HepG2 (cell line): ENCODE results near the gene SLCO2B1. TPM values are rescaled to one million over a fixed set of nuclear protein-coding genes. Genes with fewer than 3 reads are reported as not detected.

Source experiments
- ATAC-seq: fragments of 200-7000 bp; cut with Tn5 transposase; 3 replicates; pipeline ENCODE4 v1.9.1; 2020; ENCODE audit warnings: mild to moderate bottlenecking, moderate library complexity
- BruUV-seq: library from RNA; stranded (reverse); fragments of 400-500 nt; replicated peaks from 2 replicates; lab custom pipeline; 2021; lab: Mats Ljungman, UMichigan
- CTCF ChIA-PET: fragments of 300-600 bp; formaldehyde crosslinking; extraction: SDS; loops from one replicate; lab custom pipeline; 2021; ENCODE audit warnings: low total read pairs, inconsistent platforms, low intra/inter-chr PET ratio; lab: Yijun Ruan, JAX
- POLR2A ChIA-PET: fragments of 350-600 bp; sonication (Branson Sonifier 250); formaldehyde crosslinking; loops from one replicate; lab custom pipeline; 2020; ENCODE audit warnings: antibody characterized with exemption, inconsistent platforms; lab: Yijun Ruan, JAX
- DNase-seq: peaks from one replicate; pipeline ENCODE4 v3.0.0-alpha.2; 2015; ENCODE audit warnings: low spot score
- FAIRE-seq: peaks from 3 replicates; lab custom pipeline; 2011; peaks lifted over from hg19 to GRCh38; lab: Jason Lieb, UNC
- H2AFZ ChIP-seq: one replicate; pipeline ENCODE4 v1.6.1; 2011; ENCODE audit warnings: low read length, inconsistent platforms
- H3K27ac ChIP-seq: fragments of 300-600 bp; 3 replicates; pipeline ENCODE4 v1.8.0; 2011; ENCODE audit warnings: mixed run types, mild to moderate bottlenecking, mixed read lengths, low read length, inconsistent platforms; ENCODE audit not compliant: insufficient read depth; ENCODE audit errors: extremely low read length
- H3K27me3 ChIP-seq, 2 experiments: fragments of 200-600 bp in 1 of 2; 2 replicates in 1 of 2; 3 replicates in 1 of 2; pipeline versions ENCODE4 v1.6.0 to v1.8.0; 2011; ENCODE audit warnings: low read length in 2 of 2, mild to moderate bottlenecking in 2 of 2, moderate library complexity in 2 of 2, inconsistent platforms in 1 of 2; ENCODE audit not compliant: insufficient read depth in 2 of 2, control insufficient read depth in 1 of 2
- H3K36me3 ChIP-seq, 2 experiments: fragments of 200-600 bp in 1 of 2; replicated peaks in 1 of 2; 2 replicates in 1 of 2; 3 replicates in 1 of 2; pipeline versions ENCODE4 v1.5.1 to v1.8.0; 2011; ENCODE audit warnings: low read length in 2 of 2, inconsistent platforms in 1 of 2; ENCODE audit not compliant: insufficient read depth in 2 of 2, control insufficient read depth in 1 of 2
- H3K4me1 ChIP-seq: 2 replicates; pipeline ENCODE4 v1.5.1; 2012; ENCODE audit warnings: low read length, inconsistent platforms; ENCODE audit not compliant: insufficient read depth
- H3K4me2 ChIP-seq: 2 replicates; pipeline ENCODE4 v1.6.0; 2011; ENCODE audit warnings: low read depth, low read length, inconsistent platforms
- H3K4me3 ChIP-seq, 3 experiments: fragments of 200-600 bp in 1 of 3; sonication (generic), shearing (Covaris generic) in 1 of 3; replicated peaks in 1 of 3; 2 replicates each; pipeline ENCODE4 v1.5.1; 2011 to 2016; ENCODE audit warnings: low read length in 3 of 3, inconsistent platforms in 2 of 3, low read depth in 2 of 3, mild to moderate bottlenecking in 2 of 3, control low read depth in 1 of 3, mixed read lengths in 1 of 3; ENCODE audit not compliant: insufficient read depth in 1 of 3
- H3K79me2 ChIP-seq: one replicate; pipeline ENCODE4 v1.6.1; 2011; ENCODE audit warnings: low read length, inconsistent platforms; ENCODE audit not compliant: insufficient read depth
- H3K9ac ChIP-seq: 2 replicates; pipeline ENCODE4 v1.6.0; 2011; ENCODE audit warnings: mild to moderate bottlenecking, low read depth, low read length, inconsistent platforms; ENCODE audit not compliant: insufficient read depth
- H3K9me3 ChIP-seq: 2 replicates; pipeline ENCODE4 v1.5.1; 2012; ENCODE audit warnings: mild to moderate bottlenecking, low read length
- H4K20me1 ChIP-seq: 2 replicates; pipeline ENCODE4 v1.6.0; 2011; ENCODE audit warnings: inconsistent platforms, mild to moderate bottlenecking, low read length, moderate library complexity; ENCODE audit not compliant: insufficient read depth
- AGO2 ChIP-seq: fragments of 200-400 bp; formaldehyde crosslinking; optimal IDR thresholded peaks from 2 replicates; pipeline ENCODE3; 2017; ENCODE audit warnings: mild to moderate bottlenecking, low read depth, low read length, moderate library complexity
- GLI4 ChIP-seq: sonication (generic); formaldehyde crosslinking; IDR thresholded peaks from 2 replicates; pipeline ENCODE4 v1.5.1; 2020; ENCODE audit warnings: missing genetic modification reagents, mild to moderate bottlenecking, moderate library complexity, borderline replicate concordance
- GTF3A ChIP-seq: sonication (generic); formaldehyde crosslinking; conservative IDR thresholded peaks from 2 replicates; pipeline ENCODE4 v1.4.0; 2020; ENCODE audit warnings: mild to moderate bottlenecking, missing genetic modification reagents
- NONO ChIP-seq, 2 experiments: fragments of 450-650 bp in 1 of 2; sonication (generic) in 1 of 2; formaldehyde crosslinking in 1 of 2; IDR thresholded peaks in 1 of 2; conservative IDR thresholded peaks in 1 of 2; 2 replicates each; pipeline versions ENCODE4 v1.6.1 to v1.8.0; 2017 to 2022; ENCODE audit warnings: mild to moderate bottlenecking in 1 of 2, missing genetic modification reagents in 1 of 2, moderate library complexity in 1 of 2
- ZBTB38 ChIP-seq: sonication (generic); formaldehyde crosslinking; IDR thresholded peaks from 2 replicates; pipeline ENCODE4 v1.5.1; 2020; ENCODE audit warnings: mild to moderate bottlenecking, missing genetic modification reagents
- ZFY ChIP-seq: sonication (generic); formaldehyde crosslinking; IDR thresholded peaks from 2 replicates; pipeline ENCODE4 v1.4.0; 2020; ENCODE audit warnings: missing genetic modification reagents
- ZNF614 ChIP-seq: IDR thresholded peaks from 2 replicates; pipeline ENCODE4 v1.6.1; 2018; ENCODE audit warnings: missing biosample characterization, missing genetic modification reagents, inconsistent platforms, borderline replicate concordance
- ZNF674 ChIP-seq: sonication (generic); formaldehyde crosslinking; IDR thresholded peaks from 2 replicates; pipeline ENCODE4 v1.5.0; 2020; ENCODE audit warnings: low read depth, mild to moderate bottlenecking, missing genetic modification reagents
- WGBS: methylation state at CpG from one replicate; pipeline ENCODE4 v1.1.6; 2017; ENCODE audit warnings: low lambda C conversion rate; 5-methylcytosine and 5-hydroxymethylcytosine counted together
- in situ Hi-C: cut with HindIII; loops from 2 replicates; pipeline ENCODE4 v1.10.0; 2017; ENCODE audit warnings: low pct_unique_long_range_greater_than_20kb; ENCODE audit not compliant: extremely low pct_ligation_motif_present
- intact Hi-C: fragments of 100-400 bp; cut with micrococcal nuclease; formaldehyde crosslinking; loops from one replicate; pipeline ENCODE4 v1.10.0; 2022; ENCODE audit not compliant: unreplicated experiment
- polyA plus RNA-seq, 8 experiments: library from polyadenylated mRNA; depleted of rRNA in 3 of 8; stranded (reverse) in 7 of 8; unstranded in 1 of 8; fragments of >200 nt; fragmentation: Illumina TruSeq in 4 of 8; extraction: Trizol in 4 of 8; gene quantifications; 2 replicates each; pipeline versions ENCODE4 v1.2.1 to v1.2.3, GENCODE V29; 2011 to 2016; ENCODE audit warnings: low read depth in 4 of 8, missing spikeins in 1 of 8, mixed read lengths in 1 of 8; ENCODE audit not compliant: insufficient read depth in 1 of 8
- total RNA-seq, 5 experiments: library from RNA; depleted of rRNA; stranded (reverse); fragments of >200 nt; fragmentation: Illumina TruSeq; extraction: Trizol; gene quantifications; 2 replicates each; pipeline ENCODE4 v1.2.3, GENCODE V29; 2016; ENCODE audit warnings: low read depth in 1 of 5
- TF ChIP-seq, protein P1 (sequence below): sonication (generic); formaldehyde crosslinking; conservative IDR thresholded peaks from 2 replicates; pipeline ENCODE4 v1.8.0; 2022; ENCODE audit warnings: low read depth, missing genetic modification reagents
- TF ChIP-seq, protein P2 (sequence below): sonication (generic); formaldehyde crosslinking; IDR thresholded peaks from 2 replicates; pipeline ENCODE4 v1.4.0; 2020; ENCODE audit warnings: missing genetic modification reagents

The SLCO2B1 gene
- total and polyA plus RNA-seq, 2 of the 13 experiments (the other 11 are each of a cell fraction or from before 2014, with no cell fraction given), result 15.3 to 19.8 TPM

DNA sequence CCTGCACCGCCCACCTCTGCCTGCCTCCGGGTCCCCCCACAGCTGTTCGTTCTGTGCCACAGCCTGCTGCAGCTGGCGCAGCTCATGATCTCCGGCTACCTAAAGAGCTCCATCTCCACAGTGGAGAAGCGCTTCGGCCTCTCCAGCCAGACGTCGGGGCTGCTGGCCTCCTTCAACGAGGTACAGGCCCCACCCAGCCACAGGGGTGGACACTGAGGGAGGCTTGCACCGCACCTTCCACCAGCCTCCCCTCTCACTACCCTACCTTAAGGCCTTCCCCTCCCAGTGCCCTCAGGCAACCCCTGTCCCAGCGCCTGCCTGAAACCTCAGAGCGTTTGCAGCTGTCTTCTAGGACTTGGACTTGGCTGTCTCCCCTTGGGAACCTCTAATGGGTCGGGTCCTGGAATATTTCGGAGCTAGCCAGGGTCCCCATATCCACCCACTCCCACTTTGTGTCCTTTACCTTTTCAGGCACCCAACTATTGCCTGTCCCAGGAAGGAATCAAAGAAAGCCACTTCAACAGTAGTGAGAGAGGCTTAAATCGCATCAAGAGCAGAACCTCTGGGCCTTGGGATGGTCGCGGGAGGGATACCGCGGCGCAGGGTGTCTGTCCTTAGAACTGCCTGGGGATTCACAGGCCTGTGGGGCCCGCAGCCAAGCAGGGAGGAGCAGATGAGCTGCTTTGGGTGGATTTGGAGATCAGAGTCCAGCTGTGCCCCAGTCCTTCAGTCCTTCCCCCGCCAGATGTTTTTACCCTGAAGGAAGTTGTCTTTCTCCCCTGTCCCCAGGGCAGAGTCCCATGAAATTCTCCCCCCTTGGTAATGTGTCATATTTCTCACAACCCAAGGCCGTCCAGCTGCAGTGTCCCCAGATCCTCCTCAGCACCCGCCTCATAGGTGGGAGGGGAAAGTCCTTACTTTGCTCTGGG lies 13.3 kb downstream of the SLCO2B1 start (continued):
- TF ChIP-seq ZNF614 (CRISPR knock-in tag), result no peak
- no peak for TF ChIP-seq NONO (IDR thresholded peaks at IDR 0.05)
- TF ChIP-seq NONO (CRISPR knock-in tag; conservative IDR thresholded peaks at IDR 0.05), result peak; percentile 29
- TF ChIP-seq ZNF674 (CRISPR knock-in tag), result 0 out of 2 replicates have a peak, but pooled peaks have one; percentile 82
- TF ChIP-seq, protein P1, sequence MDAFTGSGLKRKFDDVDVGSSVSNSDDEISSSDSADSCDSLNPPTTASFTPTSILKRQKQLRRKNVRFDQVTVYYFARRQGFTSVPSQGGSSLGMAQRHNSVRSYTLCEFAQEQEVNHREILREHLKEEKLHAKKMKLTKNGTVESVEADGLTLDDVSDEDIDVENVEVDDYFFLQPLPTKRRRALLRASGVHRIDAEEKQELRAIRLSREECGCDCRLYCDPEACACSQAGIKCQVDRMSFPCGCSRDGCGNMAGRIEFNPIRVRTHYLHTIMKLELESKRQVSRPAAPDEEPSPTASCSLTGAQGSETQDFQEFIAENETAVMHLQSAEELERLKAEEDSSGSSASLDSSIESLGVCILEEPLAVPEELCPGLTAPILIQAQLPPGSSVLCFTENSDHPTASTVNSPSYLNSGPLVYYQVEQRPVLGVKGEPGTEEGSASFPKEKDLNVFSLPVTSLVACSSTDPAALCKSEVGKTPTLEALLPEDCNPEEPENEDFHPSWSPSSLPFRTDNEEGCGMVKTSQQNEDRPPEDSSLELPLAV (CRISPR knock-in tag), result no peak
- peak; percentile 71 for TF ChIP-seq GTF3A (CRISPR knock-in tag)

DNA sequence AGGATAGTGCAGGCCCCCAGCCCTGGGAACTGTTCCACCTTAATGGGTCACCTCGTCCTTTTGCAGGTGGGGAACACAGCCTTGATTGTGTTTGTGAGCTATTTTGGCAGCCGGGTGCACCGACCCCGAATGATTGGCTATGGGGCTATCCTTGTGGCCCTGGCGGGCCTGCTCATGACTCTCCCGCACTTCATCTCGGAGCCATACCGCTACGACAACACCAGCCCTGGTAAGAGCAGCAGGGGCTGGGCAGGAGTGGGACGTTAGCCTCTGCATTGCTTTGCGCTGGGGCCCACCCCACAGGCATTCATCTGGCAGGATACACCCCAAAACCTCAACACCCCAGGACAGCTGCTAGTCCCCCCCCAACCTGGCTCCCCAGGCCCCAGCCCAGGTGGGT lies 14.8 kb downstream of the SLCO2B1 start:
- WGBS, result 95% methylated on average over 8 of the region's 11 CpGs

More for the DNA sequence above, 14.8 kb downstream of the SLCO2B1 start:
- CTCF ChIA-PET, result no interaction called here
- DNase-seq (no peak), ATAC-seq (no peak), FAIRE-seq (no peak)
- Histone ChIP-seq H3K36me3 (no peaks in the 10 kb centered on the region), H2AFZ (no peak overlapping the region), H3K9me3 (no peaks in the 10 kb centered on the region), H4K20me1 (no peaks in the 10 kb centered on the region), H3K4me3 (no peak overlapping the region), H3K27ac (peak overlapping the region; percentile 91), H3K27me3 (no peaks in the 10 kb centered on the region), H3K79me2 (peaks cover under 1% of the 10 kb centered on the region), H3K9ac (no peak overlapping the region), H3K4me2 (no peak overlapping the region), H3K4me1 (peaks cover 100% of the 10 kb centered on the region)
- intact Hi-C loops, result no loop called here
- POLR2A ChIA-PET, result interaction anchor here (1.7 to 4.0 kb wide), 3 partner anchors 12 to 38 kb away, joined by 6 to 72 read pairs (median 15); no protein-coding TSS in a partner anchor
- in situ Hi-C loops, result no loop called here
- TF ChIP-seq, protein P2, sequence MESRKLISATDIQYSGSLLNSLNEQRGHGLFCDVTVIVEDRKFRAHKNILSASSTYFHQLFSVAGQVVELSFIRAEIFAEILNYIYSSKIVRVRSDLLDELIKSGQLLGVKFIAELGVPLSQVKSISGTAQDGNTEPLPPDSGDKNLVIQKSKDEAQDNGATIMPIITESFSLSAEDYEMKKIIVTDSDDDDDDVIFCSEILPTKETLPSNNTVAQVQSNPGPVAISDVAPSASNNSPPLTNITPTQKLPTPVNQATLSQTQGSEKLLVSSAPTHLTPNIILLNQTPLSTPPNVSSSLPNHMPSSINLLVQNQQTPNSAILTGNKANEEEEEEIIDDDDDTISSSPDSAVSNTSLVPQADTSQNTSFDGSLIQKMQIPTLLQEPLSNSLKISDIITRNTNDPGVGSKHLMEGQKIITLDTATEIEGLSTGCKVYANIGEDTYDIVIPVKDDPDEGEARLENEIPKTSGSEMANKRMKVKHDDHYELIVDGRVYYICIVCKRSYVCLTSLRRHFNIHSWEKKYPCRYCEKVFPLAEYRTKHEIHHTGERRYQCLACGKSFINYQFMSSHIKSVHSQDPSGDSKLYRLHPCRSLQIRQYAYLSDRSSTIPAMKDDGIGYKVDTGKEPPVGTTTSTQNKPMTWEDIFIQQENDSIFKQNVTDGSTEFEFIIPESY (CRISPR knock-in tag), result peak; percentile 30; the same call in 1 of the 2 replicates
- TF ChIP-seq AGO2, result peak; percentile 34
- no peak for TF ChIP-seq GLI4 (CRISPR knock-in tag)
- TF ChIP-seq ZBTB38 (CRISPR knock-in tag), result peak; percentile 58; the same call in 1 of the 2 replicates
- TF ChIP-seq ZFY, result peak; percentile 21; the same call in 1 of the 2 replicates
- no TSS peak for BruUV-seq
